Measurements from ENCODE around the gene ENOX1. TPM values are rescaled to one million over a fixed set of nuclear protein-coding genes. Genes with fewer than 3 reads are reported as not detected.

The ENOX1 gene
- total and polyA plus RNA-seq, 9 of the 15 experiments (the other 6 are each of a cell fraction or from before 2014, with no cell fraction given), result not detected

GRCh38 chr13:43360171-43360570, 426.6 kb downstream of the ENOX1 start:
- FAIRE-seq (no peak), ATAC-seq (no peak), DNase-seq (ENCODE audit: extremely low read depth in 1 of 4, low spot score in 3 of 4) (no peak)
- H4K20me1 ChIP-seq (replicated peaks; ENCODE audit: control insufficient read depth, insufficient read depth, low read length), result no peaks in the 10 kb centered on the region
- no peak overlapping the region for H2AFZ ChIP-seq (ENCODE audit: low read depth, low read length)
- H3K79me2 ChIP-seq (ENCODE audit: control insufficient read depth, insufficient read depth, low read length), result no peaks in the 10 kb centered on the region
- no peak overlapping the region for H3K9ac ChIP-seq (ENCODE audit: insufficient read depth in 1 of 2, low read depth in 2 of 2, low read length in 2 of 2)
- in situ Hi-C loops (cut with MboI), result no loop called here
- WGBS (ENCODE audit: insufficient coverage, low coverage, missing lambda C conversion rate), result 0% methylated on average over 6 of the region's 6 CpGs
- H3K4me3 ChIP-seq, result no peak overlapping the region
- intact Hi-C loops (cut with micrococcal nuclease), result no loop called here
- no peaks in the 10 kb centered on the region for H3K4me1 ChIP-seq (replicated peaks in 1 of 2; ENCODE audit: control insufficient read depth in 2 of 2, insufficient read depth in 2 of 2, low read length in 2 of 2)
- no peaks in the 10 kb centered on the region for H3K36me3 ChIP-seq (ENCODE audit: control insufficient read depth, insufficient read depth, low read length)
- no TSS peak for BruUV-seq (replicated peaks)
- H3K9me1 ChIP-seq (ENCODE audit: control insufficient read depth, insufficient read depth, low read length), result no peaks in the 10 kb centered on the region
- H3K27me3 ChIP-seq (ENCODE audit: control insufficient read depth in 2 of 2, insufficient read depth in 2 of 2, low read length in 2 of 2), result no peaks in the 10 kb centered on the region; a peak in 1 of 5 replicates
- no peak overlapping the region for H3K4me2 ChIP-seq (ENCODE audit: insufficient read depth, low read length)
- no peak overlapping the region for H3K27ac ChIP-seq (ENCODE audit: extremely low read depth, low read depth, low read length)
- ChIA-PET POLR2A (no interaction called here), CTCF (ENCODE audit: low intra/inter-chr PET ratio) (no interaction called here)
- no peaks in the 10 kb centered on the region for H3K9me3 ChIP-seq (replicated peaks; ENCODE audit: control insufficient read depth, insufficient read depth, low read depth, low read length)
- TF ChIP-seq ATF2 (CRISPR knock-in tag; IDR thresholded peaks at IDR 0.05), result no peak
- TF ChIP-seq SRSF7 (optimal IDR thresholded peaks at IDR 0.05; ENCODE audit: low read depth, low read length), result no peak
- no peak for TF ChIP-seq ZBTB43 (CRISPR knock-in tag; IDR thresholded peaks at IDR 0.05)
- TF ChIP-seq HNRNPH1 (optimal IDR thresholded peaks at IDR 0.05; ENCODE audit: low read depth, low read length), result no peak
- TF ChIP-seq GTF3C2 (IDR thresholded peaks at IDR 0.05; ENCODE audit: borderline replicate concordance, extremely low read depth, insufficient read length), result no peak
- no peak for TF ChIP-seq HOMEZ (CRISPR knock-in tag; IDR thresholded peaks at IDR 0.05)
- TF ChIP-seq ELF2 (CRISPR knock-in tag; IDR thresholded peaks at IDR 0.05), result no peak
- no peak for TF ChIP-seq ZKSCAN1 (IDR thresholded peaks at IDR 0.05; ENCODE audit: low read depth, low read length)
- TF ChIP-seq ETV6 (IDR thresholded peaks at IDR 0.05; ENCODE audit: borderline replicate concordance in 1 of 2, low read depth in 2 of 2, low read length in 1 of 2), result no peak
- no peak for TF ChIP-seq ETV6 (CRISPR knock-in tag; IDR thresholded peaks at IDR 0.05; ENCODE audit: borderline replicate concordance)
- TF ChIP-seq ARHGAP35 (IDR thresholded peaks at IDR 0.05; ENCODE audit: partially characterized antibody), result no peak
- TF ChIP-seq ZBTB1 (CRISPR knock-in tag; IDR thresholded peaks at IDR 0.05; ENCODE audit: borderline replicate concordance, low read depth), result no peak
